WTC11 (cell line): ENCODE results near the gene DTD1. TPM values are rescaled to one million over a fixed set of nuclear protein-coding genes. Genes with fewer than 3 reads are reported as not detected.

ENCODE experiments used
- ATAC-seq: fragments of 200-7000 bp; cut with Tn5 transposase; 2 replicates; pipeline ENCODE4 v1.10.0; 2021; ENCODE audit warnings: mild to moderate bottlenecking, moderate library complexity
- CTCF ChIA-PET: fragments of 300-600 bp; sonication (Branson Sonifier 250); formaldehyde crosslinking; loops from one replicate; lab custom pipeline; 2021; ENCODE audit warnings: antibody characterized with exemption; lab: Charles Lee
- POLR2A ChIA-PET: fragments of 350-600 bp; sonication (Branson Sonifier 250); formaldehyde crosslinking; loops from one replicate; lab custom pipeline; 2021; ENCODE audit warnings: antibody characterized with exemption; lab: Charles Lee
- DNase-seq: peaks from one replicate; pipeline ENCODE4 v3.0.0; 2021; ENCODE audit warnings: low spot score
- H3K27ac Mint-ChIP-seq: 2 replicates; pipeline ENCODE4 v1.8.0; 2021; ENCODE audit warnings: mixed read lengths
- H3K27me3 Mint-ChIP-seq: 2 replicates; pipeline ENCODE4 v1.8.0; 2021; ENCODE audit warnings: low read depth, mild to moderate bottlenecking, moderate library complexity, mixed read lengths
- H3K36me3 Mint-ChIP-seq: 2 replicates; pipeline ENCODE4 v1.8.0; 2021; ENCODE audit warnings: mixed read lengths
- H3K4me1 Mint-ChIP-seq: 2 replicates; pipeline ENCODE4 v1.8.0; 2022; ENCODE audit warnings: mixed read lengths
- H3K4me3 Mint-ChIP-seq: 2 replicates; pipeline ENCODE4 v1.8.0; 2021; ENCODE audit warnings: mild to moderate bottlenecking, moderate library complexity, mixed read lengths
- H3K9me3 Mint-ChIP-seq: 2 replicates; pipeline ENCODE4 v1.8.0; 2021; ENCODE audit warnings: mixed read lengths
- ATF1 ChIP-seq: sonication (generic); formaldehyde crosslinking; IDR thresholded peaks from 2 replicates; pipeline ENCODE4 v1.8.1; 2023; ENCODE audit warnings: mild to moderate bottlenecking, moderate library complexity, missing genetic modification reagents
- CBFB ChIP-seq: sonication (generic); formaldehyde crosslinking; IDR thresholded peaks from 2 replicates; pipeline ENCODE4 v1.8.1; 2022; ENCODE audit warnings: mild to moderate bottlenecking, low read depth, missing genetic modification reagents
- ESRRA ChIP-seq: sonication (generic); formaldehyde crosslinking; IDR thresholded peaks from 2 replicates; pipeline ENCODE4 v1.8.1; 2022; ENCODE audit warnings: mild to moderate bottlenecking, missing genetic modification reagents, borderline replicate concordance
- FOXJ3 ChIP-seq: sonication (generic); formaldehyde crosslinking; IDR thresholded peaks from 2 replicates; pipeline ENCODE4 v1.9.0; 2021; ENCODE audit warnings: missing genetic modification reagents, mild to moderate bottlenecking, borderline replicate concordance
- JAZF1 ChIP-seq: fragments of 250-450 bp; sonication (Bioruptor Pico); IDR thresholded peaks from 2 replicates; pipeline ENCODE4 v1.9.0; 2021; ENCODE audit warnings: moderate library complexity, mild to moderate bottlenecking, inconsistent platforms
- JUN ChIP-seq: sonication (generic); formaldehyde crosslinking; IDR thresholded peaks from 2 replicates; pipeline ENCODE4 v1.8.0; 2023; ENCODE audit warnings: mild to moderate bottlenecking, missing genetic modification reagents
- MLX ChIP-seq: sonication (generic); formaldehyde crosslinking; IDR thresholded peaks from 2 replicates; pipeline ENCODE4 v1.8.1; 2023; ENCODE audit warnings: mild to moderate bottlenecking, missing genetic modification reagents, moderate library complexity
- MYBL2 ChIP-seq: sonication (generic); formaldehyde crosslinking; IDR thresholded peaks from 2 replicates; pipeline ENCODE4 v1.8.1; 2023; ENCODE audit warnings: mild to moderate bottlenecking, moderate library complexity, missing genetic modification reagents
- NFYB ChIP-seq: sonication (generic); formaldehyde crosslinking; conservative IDR thresholded peaks from 2 replicates; pipeline ENCODE4 v1.8.0; 2022; ENCODE audit warnings: low read depth, missing genetic modification reagents
- PRDM15 ChIP-seq: sonication (generic); formaldehyde crosslinking; IDR thresholded peaks from 2 replicates; pipeline ENCODE4 v1.8.0; 2022; ENCODE audit warnings: missing genetic modification reagents
- PREB ChIP-seq: sonication (generic); formaldehyde crosslinking; IDR thresholded peaks from 2 replicates; pipeline ENCODE4 v1.8.1; 2022; ENCODE audit warnings: mild to moderate bottlenecking, missing genetic modification reagents, moderate library complexity, borderline replicate concordance
- PRRX2 ChIP-seq: fragments of 250-450 bp; sonication (Bioruptor Pico); IDR thresholded peaks from 2 replicates; pipeline ENCODE4 v1.8.0; 2021; ENCODE audit warnings: mild to moderate bottlenecking
- SMAD3 ChIP-seq: sonication (generic); formaldehyde crosslinking; IDR thresholded peaks from 2 replicates; pipeline ENCODE4 v1.8.0; 2022; ENCODE audit warnings: missing genetic modification reagents, mild to moderate bottlenecking, borderline replicate concordance
- SMAD4 ChIP-seq: sonication (generic); formaldehyde crosslinking; IDR thresholded peaks from 2 replicates; pipeline ENCODE4 v1.8.0; 2022; ENCODE audit warnings: mild to moderate bottlenecking, missing genetic modification reagents
- STAT6 ChIP-seq: sonication (generic); formaldehyde crosslinking; conservative IDR thresholded peaks from 2 replicates; pipeline ENCODE4 v1.8.1; 2023; ENCODE audit warnings: mild to moderate bottlenecking, low read depth, missing genetic modification reagents, moderate library complexity
- TEAD4 ChIP-seq: sonication (generic); formaldehyde crosslinking; IDR thresholded peaks from 2 replicates; pipeline ENCODE4 v1.8.0; 2022; ENCODE audit warnings: mild to moderate bottlenecking, missing genetic modification reagents
- TP53 ChIP-seq: sonication (generic); formaldehyde crosslinking; IDR thresholded peaks from 2 replicates; pipeline ENCODE4 v1.8.1; 2023; ENCODE audit warnings: mild to moderate bottlenecking, missing genetic modification reagents
- ZNF219 ChIP-seq: sonication (generic); formaldehyde crosslinking; IDR thresholded peaks from 2 replicates; pipeline ENCODE4 v1.8.0; 2023; ENCODE audit warnings: missing genetic modification reagents, mild to moderate bottlenecking, borderline replicate concordance
- ZNF232 ChIP-seq: sonication (generic); formaldehyde crosslinking; IDR thresholded peaks from 2 replicates; pipeline ENCODE4 v1.8.0; 2022; ENCODE audit warnings: mild to moderate bottlenecking, missing genetic modification reagents
- ZNF263 ChIP-seq: sonication (generic); formaldehyde crosslinking; IDR thresholded peaks from 2 replicates; pipeline ENCODE4 v1.8.1; 2022; ENCODE audit warnings: low read depth, mild to moderate bottlenecking, moderate library complexity, missing genetic modification reagents
- ZNF423 ChIP-seq: fragments of 250-450 bp; sonication (Bioruptor Pico); IDR thresholded peaks from 2 replicates; pipeline ENCODE4 v2.1.2; 2022; ENCODE audit warnings: mild to moderate bottlenecking, moderate library complexity
- total RNA-seq: library from RNA; stranded (reverse); gene quantifications from 3 replicates; pipeline ENCODE4 v1.2.3, GENCODE V29; 2021
- TF ChIP-seq, protein P1 (sequence below): fragments of 250-450 bp; sonication (Bioruptor Pico); IDR thresholded peaks from 2 replicates; pipeline ENCODE4 v1.8.0; 2021; ENCODE audit warnings: mild to moderate bottlenecking
- TF ChIP-seq, protein P2 (sequence below): sonication (generic); formaldehyde crosslinking; IDR thresholded peaks from 2 replicates; pipeline ENCODE4 v1.8.1; 2022; ENCODE audit warnings: low read depth, mild to moderate bottlenecking, moderate library complexity, missing genetic modification reagents, borderline replicate concordance

DTD1 gene
- total RNA-seq, 1 experiment from 2014 or later = 71.1 TPM

DNA sequence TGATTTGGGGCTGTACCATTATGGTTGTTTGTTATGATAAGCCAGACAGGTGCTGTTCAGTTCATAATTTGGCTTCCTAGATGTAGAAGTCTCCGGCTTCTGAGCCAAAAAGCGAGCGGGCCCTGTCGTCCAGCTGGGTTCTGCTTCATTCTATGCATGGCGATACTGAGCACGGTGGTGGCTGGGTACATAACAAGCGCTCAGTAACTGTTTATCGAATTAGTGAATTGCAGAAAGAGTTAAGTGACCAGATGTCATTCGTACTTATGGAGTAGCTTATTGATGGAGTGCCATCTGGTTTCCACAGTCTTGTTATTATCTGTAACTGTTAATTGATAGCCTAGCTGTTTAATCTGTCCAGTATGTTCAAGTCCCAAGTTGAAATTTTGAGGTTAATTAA is 85.0 kb downstream of the DTD1 start (continued):
- no peak for TF ChIP-seq PREB (CRISPR knock-in tag)
- TF ChIP-seq SMAD3 (CRISPR knock-in tag) = no peak

- no peak for TF ChIP-seq FOXJ3 (CRISPR knock-in tag)
- TF ChIP-seq, protein P1, sequence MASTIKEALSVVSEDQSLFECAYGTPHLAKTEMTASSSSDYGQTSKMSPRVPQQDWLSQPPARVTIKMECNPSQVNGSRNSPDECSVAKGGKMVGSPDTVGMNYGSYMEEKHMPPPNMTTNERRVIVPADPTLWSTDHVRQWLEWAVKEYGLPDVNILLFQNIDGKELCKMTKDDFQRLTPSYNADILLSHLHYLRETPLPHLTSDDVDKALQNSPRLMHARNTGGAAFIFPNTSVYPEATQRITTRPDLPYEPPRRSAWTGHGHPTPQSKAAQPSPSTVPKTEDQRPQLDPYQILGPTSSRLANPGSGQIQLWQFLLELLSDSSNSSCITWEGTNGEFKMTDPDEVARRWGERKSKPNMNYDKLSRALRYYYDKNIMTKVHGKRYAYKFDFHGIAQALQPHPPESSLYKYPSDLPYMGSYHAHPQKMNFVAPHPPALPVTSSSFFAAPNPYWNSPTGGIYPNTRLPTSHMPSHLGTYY (CRISPR knock-in tag) = no peak
- no peak for TF ChIP-seq MLX (CRISPR knock-in tag)
- TF ChIP-seq, protein P2, sequence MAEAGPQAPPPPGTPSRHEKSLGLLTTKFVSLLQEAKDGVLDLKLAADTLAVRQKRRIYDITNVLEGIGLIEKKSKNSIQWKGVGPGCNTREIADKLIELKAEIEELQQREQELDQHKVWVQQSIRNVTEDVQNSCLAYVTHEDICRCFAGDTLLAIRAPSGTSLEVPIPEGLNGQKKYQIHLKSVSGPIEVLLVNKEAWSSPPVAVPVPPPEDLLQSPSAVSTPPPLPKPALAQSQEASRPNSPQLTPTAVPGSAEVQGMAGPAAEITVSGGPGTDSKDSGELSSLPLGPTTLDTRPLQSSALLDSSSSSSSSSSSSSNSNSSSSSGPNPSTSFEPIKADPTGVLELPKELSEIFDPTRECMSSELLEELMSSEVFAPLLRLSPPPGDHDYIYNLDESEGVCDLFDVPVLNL (CRISPR knock-in tag) = no peak
- TF ChIP-seq ZNF423 (CRISPR knock-in tag) = no peak
- TF ChIP-seq ZNF219 (CRISPR knock-in tag) = no peak
- no peak for TF ChIP-seq JUN (CRISPR knock-in tag)
- no peak for TF ChIP-seq PRRX2 (CRISPR knock-in tag)
- no peak for TF ChIP-seq ESRRA (CRISPR knock-in tag)
- TF ChIP-seq TP53 (CRISPR knock-in tag) = no peak
- no peak for TF ChIP-seq SMAD3 (CRISPR knock-in tag)
- TF ChIP-seq TEAD4 = no peak
- TF ChIP-seq ATF1 (CRISPR knock-in tag) = no peak
- no peak for TF ChIP-seq CBFB
- no peak for TF ChIP-seq ZNF263
- no peak for TF ChIP-seq MYBL2 (CRISPR knock-in tag)
- TF ChIP-seq JAZF1 (CRISPR knock-in tag) = no peak
- ChIA-PET CTCF (interaction anchor here (0.9 kb wide), 1 partner anchor 44 kb away, joined by 3 read pairs; no protein-coding TSS in a partner anchor), POLR2A (no interaction called here)
- Mint-ChIP-seq H3K9me3 (no peaks in the 10 kb centered on the region), H3K36me3 (no peaks in the 10 kb centered on the region), H3K4me1 (peaks cover 25% of the 10 kb centered on the region), H3K27me3 (no peaks in the 10 kb centered on the region), H3K4me3 (no peak overlapping the region), H3K27ac (no peak overlapping the region)
- ATAC-seq (no peak), DNase-seq (no peak)
These were observed 88.5 kb downstream of the DTD1 start for GRCh38 chr20:18676396-18676795.

DNA sequence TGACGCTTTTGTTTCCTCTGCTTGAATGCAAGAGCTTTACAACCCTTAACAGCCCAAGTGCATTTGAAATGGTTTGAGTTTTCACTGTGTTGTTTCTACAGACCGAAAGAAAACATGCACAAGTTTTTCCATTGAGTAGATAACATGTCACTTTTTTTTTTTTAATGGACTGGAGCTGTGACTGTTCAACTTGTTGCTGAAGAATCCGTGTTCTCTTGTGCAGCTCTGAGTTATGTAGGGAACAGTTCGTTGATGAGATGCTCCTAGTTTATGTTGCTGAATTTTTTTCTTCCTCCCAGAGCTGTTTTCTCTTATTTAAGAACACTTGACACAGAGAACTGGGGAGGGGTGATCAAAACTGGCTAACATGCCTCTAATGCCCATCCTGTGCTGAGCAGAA is 89.3 kb downstream of the DTD1 start:
- Mint-ChIP-seq H3K27me3 (no peaks in the 10 kb centered on the region), H3K9me3 (no peaks in the 10 kb centered on the region), H3K4me1 (peaks cover 28% of the 10 kb centered on the region), H3K27ac (no peak overlapping the region), H3K4me3 (no peak overlapping the region), H3K36me3 (no peaks in the 10 kb centered on the region)
- ChIA-PET POLR2A (no interaction called here), CTCF (no interaction called here)
- DNase-seq (no peak), ATAC-seq (no peak)
- TF ChIP-seq STAT6 (no peak), SMAD4 (CRISPR knock-in tag) (no peak), ZNF232 (CRISPR knock-in tag) (no peak), PRDM15 (no peak), NFYB (no peak)
